HEK293 (cell line): ENCODE measurements around the gene HMGA1.

ENCODE experiments used
- KLF1 ChIP-seq: fragments of 450-650 bp; formaldehyde crosslinking; IDR thresholded peaks from 2 replicates; pipeline ENCODE4 v1.5.1; 2016; ENCODE audit warnings: missing biosample characterization, missing genetic modification characterization
- KLF10 ChIP-seq: fragments of 450-650 bp; IDR thresholded peaks from 2 replicates; pipeline ENCODE4 v1.5.1; 2018; ENCODE audit warnings: missing biosample characterization, mild to moderate bottlenecking, missing genetic modification characterization
- KLF9 ChIP-seq: fragments of 450-650 bp; formaldehyde crosslinking; IDR thresholded peaks from 2 replicates; pipeline ENCODE4 v1.5.1; 2016; ENCODE audit warnings: missing biosample characterization, missing genetic modification characterization, low read depth
- MEIS1 ChIP-seq: sonication (generic); formaldehyde crosslinking; IDR thresholded peaks from 2 replicates; pipeline ENCODE4 v1.8.1; 2022; ENCODE audit warnings: missing genetic modification reagents, mild to moderate bottlenecking, borderline replicate concordance
- PATZ1 ChIP-seq: fragments of 450-650 bp; formaldehyde crosslinking; IDR thresholded peaks from 2 replicates; pipeline ENCODE4 v1.5.1; 2016; ENCODE audit warnings: missing biosample characterization, missing genetic modification characterization
- REPIN1 ChIP-seq: fragments of 450-650 bp; formaldehyde crosslinking; IDR thresholded peaks from 2 replicates; pipeline ENCODE4 v1.5.1; 2017; ENCODE audit warnings: missing biosample characterization, missing genetic modification characterization, low read depth
- SP2 ChIP-seq: fragments of 450-650 bp; formaldehyde crosslinking; IDR thresholded peaks from 2 replicates; pipeline ENCODE4 v1.5.1; 2016; ENCODE audit warnings: missing biosample characterization, missing genetic modification characterization
- TCF7L2 ChIP-seq: IDR thresholded peaks from 2 replicates; pipeline ENCODE4 v1.6.1; 2011; ENCODE audit warnings: low read depth, mild to moderate bottlenecking, inconsistent platforms, low read length, moderate library complexity, borderline replicate concordance
- ZBTB8A ChIP-seq: fragments of 450-650 bp; formaldehyde crosslinking; IDR thresholded peaks from 2 replicates; pipeline ENCODE4 v1.5.1; 2016; ENCODE audit warnings: missing biosample characterization, missing genetic modification characterization
- ZEB2 ChIP-seq: fragments of 450-650 bp; formaldehyde crosslinking; IDR thresholded peaks from 2 replicates; pipeline ENCODE4 v1.5.1; 2016; ENCODE audit warnings: missing biosample characterization, missing genetic modification characterization
- ZNF174 ChIP-seq: fragments of 450-650 bp; formaldehyde crosslinking; IDR thresholded peaks from 2 replicates; pipeline ENCODE4 v1.5.0; 2017; ENCODE audit warnings: missing biosample characterization, mild to moderate bottlenecking, missing genetic modification characterization
- ZNF19 ChIP-seq: fragments of 450-650 bp; formaldehyde crosslinking; IDR thresholded peaks from 2 replicates; pipeline ENCODE4; 2016; ENCODE audit warnings: missing biosample characterization, missing genetic modification characterization, low read depth
- ZNF239 ChIP-seq: fragments of 450-650 bp; formaldehyde crosslinking; IDR thresholded peaks from 2 replicates; pipeline ENCODE4 v1.5.1; 2016; ENCODE audit warnings: missing biosample characterization, missing genetic modification characterization
- ZNF280C ChIP-seq: fragments of 450-650 bp; formaldehyde crosslinking; IDR thresholded peaks from 2 replicates; pipeline ENCODE4 v1.5.1; 2016; ENCODE audit warnings: missing biosample characterization, missing genetic modification characterization
- ZNF501 ChIP-seq: fragments of 450-650 bp; formaldehyde crosslinking; IDR thresholded peaks from 2 replicates; pipeline ENCODE4 v1.5.1; 2016; ENCODE audit warnings: missing biosample characterization, missing genetic modification characterization
- ZNF510 ChIP-seq: fragments of 450-650 bp; formaldehyde crosslinking; IDR thresholded peaks from 2 replicates; pipeline ENCODE4 v1.5.1; 2018; ENCODE audit warnings: mild to moderate bottlenecking, missing genetic modification characterization, missing biosample characterization; ENCODE audit not compliant: insufficient replicate concordance
- ZNF518A ChIP-seq: fragments of 450-650 bp; formaldehyde crosslinking; conservative IDR thresholded peaks from 2 replicates; pipeline ENCODE4 v1.5.1; 2016; ENCODE audit warnings: low read depth, missing biosample characterization, missing genetic modification characterization
- ZNF521 ChIP-seq: fragments of 450-650 bp; formaldehyde crosslinking; IDR thresholded peaks from 2 replicates; pipeline ENCODE4 v1.5.1; 2017; ENCODE audit warnings: missing biosample characterization, mild to moderate bottlenecking, missing genetic modification characterization
- ZNF549 ChIP-seq: fragments of 450-650 bp; IDR thresholded peaks from 2 replicates; pipeline ENCODE4 v1.5.1; 2018; ENCODE audit warnings: missing biosample characterization, missing genetic modification characterization, mild to moderate bottlenecking, inconsistent platforms, moderate library complexity
- ZNF561 ChIP-seq: fragments of 450-650 bp; IDR thresholded peaks from 2 replicates; pipeline ENCODE4 v1.5.1; 2018; ENCODE audit warnings: missing biosample characterization, missing genetic modification characterization, borderline replicate concordance
- ZNF621 ChIP-seq: fragments of 450-650 bp; formaldehyde crosslinking; IDR thresholded peaks from 2 replicates; pipeline ENCODE4 v1.5.1; 2017; ENCODE audit warnings: missing biosample characterization, missing genetic modification characterization
- ZNF777 ChIP-seq: fragments of 450-650 bp; formaldehyde crosslinking; IDR thresholded peaks from 2 replicates; pipeline ENCODE4 v1.5.1; 2017; ENCODE audit warnings: missing biosample characterization, missing genetic modification characterization, borderline replicate concordance
- ZNF791 ChIP-seq: fragments of 450-650 bp; formaldehyde crosslinking; IDR thresholded peaks from 2 replicates; pipeline ENCODE4 v1.5.1; 2016; ENCODE audit warnings: missing biosample characterization, missing genetic modification characterization
- TF ChIP-seq, protein P1 (sequence below): fragments of 450-650 bp; formaldehyde crosslinking; IDR thresholded peaks from 2 replicates; pipeline ENCODE4 v1.5.1; 2016; ENCODE audit warnings: missing biosample characterization, missing genetic modification characterization
- TF ChIP-seq, protein P2 (sequence below): fragments of 450-650 bp; IDR thresholded peaks from 2 replicates; pipeline ENCODE4 v1.5.1; 2018; ENCODE audit warnings: missing biosample characterization, missing genetic modification characterization

The HMGA1 gene

DNA sequence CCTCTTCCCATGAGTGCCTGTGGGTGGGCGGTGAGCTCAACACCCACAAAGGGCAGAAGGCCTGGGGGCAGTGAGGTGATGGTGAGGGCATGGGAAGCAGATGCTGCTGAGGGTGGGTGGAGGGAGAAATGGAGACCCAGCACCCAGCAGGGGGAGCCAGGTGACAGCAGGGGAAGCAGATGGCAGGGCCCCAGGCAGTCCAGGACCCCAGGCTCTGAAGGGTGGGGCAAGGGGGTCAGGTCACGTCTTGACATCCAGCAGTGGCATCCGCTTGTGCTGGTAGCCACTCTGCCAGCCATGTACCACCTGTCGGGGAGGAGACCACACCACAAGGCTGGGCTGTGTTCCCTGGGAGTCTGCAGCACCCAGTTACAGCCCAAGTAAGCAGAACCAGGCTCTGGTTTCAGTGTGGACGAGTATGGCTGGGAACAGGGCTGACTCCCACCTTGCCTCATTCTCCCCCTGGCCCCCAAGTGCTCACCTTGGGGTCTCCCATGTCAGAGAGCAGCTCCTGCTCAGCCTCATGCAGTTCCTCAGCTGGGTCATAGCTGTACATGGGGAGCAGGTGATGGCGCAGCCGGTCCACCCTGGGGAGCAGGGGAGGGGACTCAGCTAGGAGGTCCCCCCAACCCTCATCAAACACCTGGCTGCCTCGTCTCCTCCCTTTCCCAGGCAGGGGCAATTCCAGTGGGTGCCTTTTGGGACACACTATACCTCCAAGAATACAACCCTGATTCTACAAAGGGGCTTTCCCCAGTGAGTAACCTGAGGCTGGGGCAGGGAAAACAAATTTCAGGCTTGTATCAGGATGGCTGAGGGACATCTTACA, 10.1 kb downstream of the HMGA1 start (continued):
- no peak for TF ChIP-seq ZNF518A (tag by site-specific recombination)
- peak; percentile 80; the same call in 1 of the 2 replicates for TF ChIP-seq ZBTB8A (tag by site-specific recombination)
- no peak for TF ChIP-seq ZNF777 (tag by site-specific recombination)
- no peak for TF ChIP-seq ZNF561 (tag by site-specific recombination)
- TF ChIP-seq ZNF510, result no peak
- TF ChIP-seq ZNF549 (tag by site-specific recombination), result no peak
- TF ChIP-seq PATZ1 (tag by site-specific recombination), result peak; percentile 65
- no peak for TF ChIP-seq ZNF239
- no peak for TF ChIP-seq ZNF501 (tag by site-specific recombination)
- TF ChIP-seq MEIS1 (CRISPR knock-in tag), result no peak
- TF ChIP-seq, protein P1, sequence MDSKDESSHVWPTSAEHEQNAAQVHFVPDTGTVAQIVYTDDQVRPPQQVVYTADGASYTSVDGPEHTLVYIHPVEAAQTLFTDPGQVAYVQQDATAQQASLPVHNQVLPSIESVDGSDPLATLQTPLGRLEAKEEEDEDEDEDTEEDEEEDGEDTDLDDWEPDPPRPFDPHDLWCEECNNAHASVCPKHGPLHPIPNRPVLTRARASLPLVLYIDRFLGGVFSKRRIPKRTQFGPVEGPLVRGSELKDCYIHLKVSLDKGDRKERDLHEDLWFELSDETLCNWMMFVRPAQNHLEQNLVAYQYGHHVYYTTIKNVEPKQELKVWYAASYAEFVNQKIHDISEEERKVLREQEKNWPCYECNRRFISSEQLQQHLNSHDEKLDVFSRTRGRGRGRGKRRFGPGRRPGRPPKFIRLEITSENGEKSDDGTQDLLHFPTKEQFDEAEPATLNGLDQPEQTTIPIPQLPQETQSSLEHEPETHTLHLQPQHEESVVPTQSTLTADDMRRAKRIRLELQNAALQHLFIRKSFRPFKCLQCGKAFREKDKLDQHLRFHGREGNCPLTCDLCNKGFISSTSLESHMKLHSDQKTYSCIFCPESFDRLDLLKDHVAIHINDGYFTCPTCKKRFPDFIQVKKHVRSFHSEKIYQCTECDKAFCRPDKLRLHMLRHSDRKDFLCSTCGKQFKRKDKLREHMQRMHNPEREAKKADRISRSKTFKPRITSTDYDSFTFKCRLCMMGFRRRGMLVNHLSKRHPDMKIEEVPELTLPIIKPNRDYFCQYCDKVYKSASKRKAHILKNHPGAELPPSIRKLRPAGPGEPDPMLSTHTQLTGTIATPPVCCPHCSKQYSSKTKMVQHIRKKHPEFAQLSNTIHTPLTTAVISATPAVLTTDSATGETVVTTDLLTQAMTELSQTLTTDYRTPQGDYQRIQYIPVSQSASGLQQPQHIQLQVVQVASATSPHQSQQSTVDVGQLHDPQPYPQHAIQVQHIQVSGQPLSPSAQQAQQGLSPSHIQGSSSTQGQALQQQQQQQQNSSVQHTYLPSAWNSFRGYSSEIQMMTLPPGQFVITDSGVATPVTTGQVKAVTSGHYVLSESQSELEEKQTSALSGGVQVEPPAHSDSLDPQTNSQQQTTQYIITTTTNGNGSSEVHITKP, result 0 out of 2 replicates have a peak, but pooled peaks have one; percentile 13
- no peak for TF ChIP-seq REPIN1 (tag by site-specific recombination)
- TF ChIP-seq TCF7L2, result no peak
- TF ChIP-seq SP2 (tag by site-specific recombination), result peak; percentile 43; the same call in 1 of the 2 replicates
- no peak for TF ChIP-seq ZNF791 (tag by site-specific recombination)
- TF ChIP-seq ZNF280C, result no peak
- TF ChIP-seq KLF1 (tag by site-specific recombination), result peak; percentile 56; the same call in 1 of the 2 replicates
- TF ChIP-seq ZNF621, result no peak
- no peak for TF ChIP-seq KLF9 (tag by site-specific recombination)
- TF ChIP-seq ZNF521 (tag by site-specific recombination), result no peak
- TF ChIP-seq KLF10, result no peak
- no peak for TF ChIP-seq ZNF174 (tag by site-specific recombination)
- no peak for TF ChIP-seq ZNF19
- TF ChIP-seq, protein P2, sequence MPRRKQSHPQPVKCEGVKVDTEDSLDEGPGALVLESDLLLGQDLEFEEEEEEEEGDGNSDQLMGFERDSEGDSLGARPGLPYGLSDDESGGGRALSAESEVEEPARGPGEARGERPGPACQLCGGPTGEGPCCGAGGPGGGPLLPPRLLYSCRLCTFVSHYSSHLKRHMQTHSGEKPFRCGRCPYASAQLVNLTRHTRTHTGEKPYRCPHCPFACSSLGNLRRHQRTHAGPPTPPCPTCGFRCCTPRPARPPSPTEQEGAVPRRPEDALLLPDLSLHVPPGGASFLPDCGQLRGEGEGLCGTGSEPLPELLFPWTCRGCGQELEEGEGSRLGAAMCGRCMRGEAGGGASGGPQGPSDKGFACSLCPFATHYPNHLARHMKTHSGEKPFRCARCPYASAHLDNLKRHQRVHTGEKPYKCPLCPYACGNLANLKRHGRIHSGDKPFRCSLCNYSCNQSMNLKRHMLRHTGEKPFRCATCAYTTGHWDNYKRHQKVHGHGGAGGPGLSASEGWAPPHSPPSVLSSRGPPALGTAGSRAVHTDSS (tag by site-specific recombination), result no peak
- TF ChIP-seq ZEB2, result 0 out of 2 replicates have a peak, but pooled peaks have one; percentile 58
